Panc1 (cell line): ENCODE results near the gene SDC4. TPM values are rescaled to one million over a fixed set of nuclear protein-coding genes. Genes with fewer than 3 reads are reported as not detected.

Experiments
- ATAC-seq: fragments of 200-7000 bp; cut with Tn5 transposase; 2 replicates; pipeline ENCODE4 v1.9.1; 2020; ENCODE audit warnings: mild to moderate bottlenecking, moderate library complexity
- BruUV-seq: library from RNA; stranded (reverse); fragments of 400-500 nt; replicated peaks from 2 replicates; lab custom pipeline; 2021; lab: Mats Ljungman, UMichigan
- CTCF ChIA-PET: fragments of 300-600 bp; sonication (Branson Sonifier 250); formaldehyde crosslinking; loops from one replicate; lab custom pipeline; 2022; ENCODE audit warnings: antibody characterized with exemption; lab: Charles Lee
- POLR2A ChIA-PET: fragments of 300-600 bp; sonication (Branson Sonifier 250); formaldehyde crosslinking; loops from one replicate; lab custom pipeline; 2022; ENCODE audit warnings: antibody characterized with exemption; lab: Charles Lee
- DNase-seq: peaks from one replicate; pipeline ENCODE4 v3.0.0-alpha.2; 2010; ENCODE audit warnings: low read depth, low spot score
- H3K27ac ChIP-seq: 2 replicates; pipeline ENCODE4 v1.5.1; 2011; ENCODE audit warnings: mild to moderate bottlenecking, low read length, inconsistent platforms
- H3K27me3 ChIP-seq: fragments of 200-500 bp; sonication (Bioruptor generic); 2 replicates; pipeline ENCODE4 v1.6.0; 2014; ENCODE audit warnings: low read length, inconsistent platforms; ENCODE audit not compliant: control insufficient read depth, insufficient read depth
- H3K36me3 ChIP-seq: fragments of 200-500 bp; sonication (Bioruptor generic); 2 replicates; pipeline ENCODE4 v1.5.1; 2014; ENCODE audit warnings: inconsistent platforms, mild to moderate bottlenecking, low read length, moderate library complexity; ENCODE audit not compliant: control insufficient read depth, insufficient read depth
- H3K4me1 ChIP-seq: 2 replicates; pipeline ENCODE4 v1.5.1; 2011; ENCODE audit warnings: inconsistent platforms, mild to moderate bottlenecking, low read length, moderate library complexity; ENCODE audit not compliant: control insufficient read depth, insufficient read depth
- H3K4me3 ChIP-seq, 2 experiments: 2 replicates each; pipeline ENCODE4 v1.5.1; 2011 to 2012; ENCODE audit warnings: low read depth in 2 of 2, low read length in 2 of 2, mild to moderate bottlenecking in 2 of 2, inconsistent platforms in 1 of 2, moderate library complexity in 1 of 2
- H3K9me3 ChIP-seq: fragments of 200-500 bp; sonication (Bioruptor generic); 2 replicates; pipeline ENCODE4 v1.5.1; 2014; ENCODE audit warnings: low read depth, mild to moderate bottlenecking, inconsistent platforms, low read length, moderate library complexity; ENCODE audit not compliant: control insufficient read depth, insufficient read depth
- CTCF ChIP-seq: fragments of 450-650 bp; IDR thresholded peaks from 2 replicates; pipeline ENCODE4 v1.5.1; 2017; ENCODE audit warnings: mild to moderate bottlenecking
- POLR2AphosphoS5 ChIP-seq: IDR thresholded peaks from 2 replicates; pipeline ENCODE4 v1.6.1; 2012; ENCODE audit warnings: mild to moderate bottlenecking, low read depth, low read length, moderate library complexity
- REST ChIP-seq, 2 experiments: IDR thresholded peaks; 2 replicates each; pipeline ENCODE4 v1.6.1; 2011 to 2012; ENCODE audit warnings: low read depth in 2 of 2, control low read depth in 1 of 2, low read length in 1 of 2, mild to moderate bottlenecking in 1 of 2, moderate library complexity in 1 of 2; ENCODE audit not compliant: insufficient read depth in 1 of 2
- SIN3A ChIP-seq: IDR thresholded peaks from 2 replicates; pipeline ENCODE4 v1.6.1; 2012; ENCODE audit warnings: low read depth, mild to moderate bottlenecking, low read length, moderate library complexity, borderline replicate concordance; ENCODE audit not compliant: insufficient read depth
- TCF7L2 ChIP-seq: IDR thresholded peaks from 2 replicates; pipeline ENCODE4 v1.6.1; 2011; ENCODE audit warnings: mild to moderate bottlenecking, low read depth, low read length, inconsistent platforms
- in situ Hi-C: cut with HindIII; loops from 2 replicates; pipeline ENCODE4 v1.10.0; 2016; ENCODE audit warnings: low sequenced_read_pairs, low pct_unique_long_range_greater_than_20kb
- intact Hi-C: fragments of 100-400 bp; cut with micrococcal nuclease; formaldehyde crosslinking; loops from one replicate; pipeline ENCODE4 v1.10.0; 2022; ENCODE audit not compliant: unreplicated experiment
- total RNA-seq: library from RNA; stranded (reverse); gene quantifications from one replicate; pipeline ENCODE4 v1.2.1, GENCODE V29; 2021; ENCODE audit not compliant: unreplicated experiment

Gene SDC4
- total RNA-seq, 1 experiment from 2014 or later = 93.3 TPM

GRCh38 chr20:45318948-45319347 lies 29.3 kb downstream of the SDC4 start:
- no peaks in the 10 kb centered on the region for H3K36me3 ChIP-seq
- TF ChIP-seq CTCF (no peak), SIN3A (no peak), REST (IDR thresholded peaks at IDR 0.05; ENCODE audit: insufficient read depth in 1 of 2, low read depth in 2 of 2, low read length in 1 of 2) (no peak), TCF7L2 (no peak), POLR2AphosphoS5 (no peak)
- in situ Hi-C loops = no loop called here
- no peaks in the 10 kb centered on the region for H3K9me3 ChIP-seq
- no peak overlapping the region for H3K4me3 ChIP-seq
- POLR2A ChIA-PET = no interaction called here
- DNase-seq = no peak
- no peak for ATAC-seq
- H3K27ac ChIP-seq = no peak overlapping the region
- peaks cover 10% of the 10 kb centered on the region for H3K4me1 ChIP-seq
- intact Hi-C loops = no loop called here
- CTCF ChIA-PET = interaction anchor here (0.6 to 1.1 kb wide), 15 partner anchors 18 to 1843 kb away, joined by 3 to 8 read pairs (median 4); no protein-coding TSS in a partner anchor
- no peaks in the 10 kb centered on the region for H3K27me3 ChIP-seq
- BruUV-seq = no TSS peak

- Histone ChIP-seq H3K36me3 (no peaks in the 10 kb centered on the region), H3K4me1 (peaks cover 10% of the 10 kb centered on the region), H3K27me3 (no peaks in the 10 kb centered on the region), H3K27ac (no peak overlapping the region; the same call in 1 of the 2 replicates), H3K9me3 (no peaks in the 10 kb centered on the region), H3K4me3 (no peak overlapping the region)
- TF ChIP-seq CTCF (no peak), SIN3A (no peak), TCF7L2 (no peak), POLR2AphosphoS5 (no peak), REST (IDR thresholded peaks at IDR 0.05; ENCODE audit: insufficient read depth in 1 of 2, low read depth in 2 of 2, low read length in 1 of 2) (no peak)
- ChIA-PET POLR2A (no interaction called here), CTCF (interaction anchor here (0.5 to 1.1 kb wide), 14 partner anchors 19 to 1844 kb away, joined by 3 to 8 read pairs (median 5); no protein-coding TSS in a partner anchor)
- BruUV-seq = no TSS peak
- ATAC-seq (no peak), DNase-seq (no peak)
- intact Hi-C loops = no loop called here
- in situ Hi-C loops = no loop called here
These were observed 29.8 kb downstream of the SDC4 start for GRCh38 chr20:45318386-45318939.
